Stomach (tissue), 9 donors: ENCODE results near the gene THEMIS. TPM values are rescaled to one million over a fixed set of nuclear protein-coding genes. Genes with fewer than 3 reads are reported as not detected.
"Not testable (repeated sequence)": the region's sequence is repeated elsewhere in the genome, so short reads cannot be mapped to it uniquely, and the experiment has no call there.

Source experiments
- DNase-seq, 2 donors: peaks; one replicate each; pipeline versions ENCODE4 v3.0.0 to v3.0.0-alpha.2; 2013 to 2019
- H3K27ac ChIP-seq, 5 donors: fragments of 200-600 bp in 4 of 5; sonication (generic) in 4 of 5; one replicate each; pipeline ENCODE4 v1.5.1; 2013 to 2019; ENCODE audit warnings: mild to moderate bottlenecking in 1 of 5, moderate library complexity in 1 of 5
- H3K27me3 ChIP-seq, 3 donors: fragments of 200-600 bp; sonication (generic); one replicate each; pipeline ENCODE4 v1.5.1; 2017 to 2019; ENCODE audit warnings: mixed run types in 1 of 3
- H3K36me3 ChIP-seq, 4 donors: fragments of 200-600 bp; sonication (generic); 1 replicate in 3 of 4; 2 replicates in 1 of 4; pipeline ENCODE4 v1.5.1; 2016 to 2019
- H3K4me1 ChIP-seq, 4 donors: fragments of 200-600 bp; sonication (generic); one replicate each; pipeline ENCODE4 v1.5.1; 2016 to 2019
- H3K4me3 ChIP-seq, 4 donors: fragments of 200-600 bp; sonication (generic) in 3 of 4; one replicate each; pipeline ENCODE4 v1.5.1; 2016 to 2019; ENCODE audit warnings: mild to moderate bottlenecking in 1 of 4
- H3K9me3 ChIP-seq, 4 donors: fragments of 200-600 bp; sonication (generic); one replicate each; pipeline ENCODE4 v1.5.1; 2016 to 2019
- EP300 ChIP-seq: sonication (generic); formaldehyde crosslinking; IDR thresholded peaks from one replicate; pipeline ENCODE4 v1.6.1; 2017; ENCODE audit warnings: antibody characterized with exemption
- POLR2A ChIP-seq, 4 donors: fragments of 450-650 bp; IDR thresholded peaks; one replicate each; pipeline ENCODE4 v1.6.1; 2016; ENCODE audit warnings: antibody characterized with exemption in 4 of 4, control low read depth in 2 of 4, mild to moderate bottlenecking in 1 of 4, moderate library complexity in 1 of 4
- POLR2AphosphoS5 ChIP-seq, 3 donors: sonication (generic); formaldehyde crosslinking; IDR thresholded peaks; one replicate each; pipeline ENCODE4 v1.6.1; 2016; ENCODE audit warnings: antibody characterized with exemption in 3 of 3
- WGBS, 5 donors: extraction: QIAGEN DNeasy Blood & Tissue Kit in 3 of 5; methylation state at CpG; one replicate each; pipeline versions ENCODE4 v1.1.5 to v1.1.7; 2013 to 2018; 5-methylcytosine and 5-hydroxymethylcytosine counted together
- intact Hi-C: fragments of 100-400 bp; cut with DNase I; formaldehyde crosslinking; loops from one replicate; pipeline ENCODE4 v1.15.1; 2023; ENCODE audit warnings: low total_unique reads
- polyA plus RNA-seq, 3 donors: library from polyadenylated mRNA; stranded (reverse); fragments of 200-250 nt; gene quantifications; one replicate each; pipeline ENCODE4 v1.2.3, GENCODE V29; 2013
- total RNA-seq, 5 donors: library from RNA; depleted of rRNA; stranded (reverse); fragments of >200 nt; gene quantifications; one replicate each; pipeline versions ENCODE4 v1.1.0 to v1.2.3, GENCODE V29; 2014 to 2016
- TF ChIP-seq, protein P1 (sequence below), 7 experiments: fragments of 450-650 bp in 4 of 7; fragments of 200-600 bp in 3 of 7; sonication (generic) in 3 of 7; IDR thresholded peaks; one replicate each; pipeline ENCODE4 v1.5.1; 2016 to 2019; ENCODE audit warnings: antibody characterized with exemption in 7 of 7, control low read depth in 2 of 7, mild to moderate bottlenecking in 1 of 7
- donor health status: healthy with polysubstance abuse.
- donor health status: Bipolar disorder and iron deficiency.
- donor health status: healthy.

Gene THEMIS
- total and polyA plus RNA-seq, 8 donors, result 0.08 to 18.3 (median 0.89) TPM; not detected in 1

DNA sequence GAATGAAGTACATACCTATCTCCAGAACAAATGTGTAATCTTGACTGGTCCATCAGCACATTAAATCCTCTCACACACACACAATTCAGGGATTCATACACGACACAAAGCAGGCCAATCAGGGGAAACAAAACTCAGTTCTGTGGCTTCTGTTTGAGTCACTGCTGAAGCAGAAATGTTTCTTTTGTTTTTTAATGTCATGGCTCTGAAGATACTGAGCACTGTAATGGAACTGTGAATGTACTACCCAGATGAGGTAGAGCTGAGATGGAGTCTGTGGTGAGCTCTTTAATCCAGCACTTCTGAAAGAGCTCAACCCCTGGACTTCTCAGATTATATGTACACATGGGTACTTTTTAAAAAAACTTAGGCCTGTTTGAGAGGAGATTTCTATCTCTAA is 116.4 kb downstream of the THEMIS start:
- 61 to 80% (median 74%) methylated on average over 1 of the region's 1 CpG for WGBS, 5 donors
- Histone ChIP-seq H3K4me1 (no peaks in the 10 kb centered on the region), H3K4me3 (no peak overlapping the region), H3K9me3 (no peaks in the 10 kb centered on the region), H3K36me3 (no peaks in the 10 kb centered on the region), H3K27ac (no peak overlapping the region), H3K27me3 (no peaks in the 10 kb centered on the region)
- TF ChIP-seq POLR2A (IDR thresholded peaks at IDR 0.05) (no peak), EP300 (no peak), POLR2AphosphoS5 (IDR thresholded peaks at IDR 0.05) (no peak)
- TF ChIP-seq, protein P1, sequence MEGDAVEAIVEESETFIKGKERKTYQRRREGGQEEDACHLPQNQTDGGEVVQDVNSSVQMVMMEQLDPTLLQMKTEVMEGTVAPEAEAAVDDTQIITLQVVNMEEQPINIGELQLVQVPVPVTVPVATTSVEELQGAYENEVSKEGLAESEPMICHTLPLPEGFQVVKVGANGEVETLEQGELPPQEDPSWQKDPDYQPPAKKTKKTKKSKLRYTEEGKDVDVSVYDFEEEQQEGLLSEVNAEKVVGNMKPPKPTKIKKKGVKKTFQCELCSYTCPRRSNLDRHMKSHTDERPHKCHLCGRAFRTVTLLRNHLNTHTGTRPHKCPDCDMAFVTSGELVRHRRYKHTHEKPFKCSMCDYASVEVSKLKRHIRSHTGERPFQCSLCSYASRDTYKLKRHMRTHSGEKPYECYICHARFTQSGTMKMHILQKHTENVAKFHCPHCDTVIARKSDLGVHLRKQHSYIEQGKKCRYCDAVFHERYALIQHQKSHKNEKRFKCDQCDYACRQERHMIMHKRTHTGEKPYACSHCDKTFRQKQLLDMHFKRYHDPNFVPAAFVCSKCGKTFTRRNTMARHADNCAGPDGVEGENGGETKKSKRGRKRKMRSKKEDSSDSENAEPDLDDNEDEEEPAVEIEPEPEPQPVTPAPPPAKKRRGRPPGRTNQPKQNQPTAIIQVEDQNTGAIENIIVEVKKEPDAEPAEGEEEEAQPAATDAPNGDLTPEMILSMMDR (IDR thresholded peaks at IDR 0.05), result no peak
- DNase-seq, result no peak
- intact Hi-C loops, result no loop called here

DNA sequence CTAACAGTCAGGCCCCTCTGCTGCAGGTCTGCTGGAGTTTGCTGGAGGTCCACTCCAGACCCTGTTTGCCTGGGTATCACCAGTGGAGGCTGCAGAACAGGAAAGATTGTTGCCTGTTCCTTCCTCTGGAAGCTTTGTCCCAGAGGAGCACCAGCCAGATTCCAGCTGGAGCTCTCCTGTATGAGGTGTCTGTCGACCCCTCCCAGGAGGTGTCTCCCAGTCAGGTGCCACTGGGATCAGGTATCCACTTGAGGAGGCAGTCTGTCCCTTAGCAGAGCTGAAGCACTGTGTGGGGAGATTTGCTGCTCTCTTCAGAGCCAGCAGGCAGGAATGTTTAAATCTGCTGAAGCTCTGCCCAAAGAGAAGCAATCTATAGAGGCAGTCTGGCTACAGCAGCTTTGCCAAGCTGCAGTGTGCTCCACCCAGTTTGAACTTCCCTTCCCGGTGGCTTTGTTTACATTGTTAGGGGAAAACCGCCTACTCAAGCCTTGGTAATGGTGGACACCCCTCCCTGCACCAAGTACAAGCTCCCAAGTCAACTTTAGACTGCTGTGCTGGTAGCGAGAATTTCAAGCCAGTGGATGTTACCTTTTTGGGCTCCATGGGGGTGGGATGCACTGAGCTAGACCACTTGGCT is 119.1 kb downstream of the THEMIS start:
- DNase-seq, H3K27ac ChIP-seq, H3K27me3 ChIP-seq, H3K4me3 ChIP-seq, H3K36me3 ChIP-seq, H3K9me3 ChIP-seq, intact Hi-C loops, H3K4me1 ChIP-seq: not testable (repeated sequence)
- WGBS, 5 donors, result 42 to 63% (median 49%) methylated on average over 4 of the region's 4 CpGs

DNA sequence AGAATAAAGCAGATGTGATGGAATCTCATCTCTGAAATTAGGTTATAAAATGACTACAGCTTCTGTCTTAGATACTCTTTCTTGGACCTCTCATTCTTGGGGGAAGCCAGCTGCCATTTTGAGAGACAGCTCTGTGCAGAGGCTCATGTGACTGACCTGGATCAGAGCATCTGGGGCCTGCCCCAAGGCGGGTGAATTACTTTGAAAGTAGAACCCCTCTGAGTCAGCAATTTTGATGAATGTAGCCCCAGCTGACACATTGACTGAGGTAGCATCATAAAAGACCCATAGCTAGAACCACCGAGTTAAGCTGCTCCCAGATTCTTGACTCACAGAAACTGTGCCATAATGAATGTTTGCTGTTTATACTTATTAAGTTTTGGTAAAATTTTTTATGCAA is 124.5 kb downstream of the THEMIS start:
- H3K4me1 ChIP-seq, result no peaks in the 10 kb centered on the region
- no peak overlapping the region for H3K4me3 ChIP-seq
- 80 to 91% (median 86%) methylated on average over 2 of the region's 2 CpGs for WGBS, 5 donors
- no peaks in the 10 kb centered on the region for H3K27me3 ChIP-seq
- DNase-seq, result no peak
- TF ChIP-seq, protein P1 (IDR thresholded peaks at IDR 0.05), result no peak
- no peaks in the 10 kb centered on the region for H3K36me3 ChIP-seq
- no peaks in the 10 kb centered on the region for H3K9me3 ChIP-seq
- intact Hi-C loops, result no loop called here
- H3K27ac ChIP-seq, result no peak overlapping the region

- no peak overlapping the region for H3K4me3 ChIP-seq
- H3K4me1 ChIP-seq, result no peaks in the 10 kb centered on the region
- DNase-seq, result no peak
- H3K27me3 ChIP-seq, result no peaks in the 10 kb centered on the region
- 49 to 63% (median 55%) methylated on average over 1 of the region's 1 CpG for WGBS, 5 donors
- H3K9me3 ChIP-seq, result no peaks in the 10 kb centered on the region
- TF ChIP-seq EP300 (no peak), POLR2A (IDR thresholded peaks at IDR 0.05) (no peak), POLR2AphosphoS5 (IDR thresholded peaks at IDR 0.05) (no peak)
- TF ChIP-seq, protein P1 (IDR thresholded peaks at IDR 0.05), result no peak
- no peak overlapping the region for H3K27ac ChIP-seq
- intact Hi-C loops, result no loop called here
- H3K36me3 ChIP-seq, result no peaks in the 10 kb centered on the region
Observed at GRCh38 chr6:127775371-127775770, 125.5 kb downstream of the THEMIS start.

DNA sequence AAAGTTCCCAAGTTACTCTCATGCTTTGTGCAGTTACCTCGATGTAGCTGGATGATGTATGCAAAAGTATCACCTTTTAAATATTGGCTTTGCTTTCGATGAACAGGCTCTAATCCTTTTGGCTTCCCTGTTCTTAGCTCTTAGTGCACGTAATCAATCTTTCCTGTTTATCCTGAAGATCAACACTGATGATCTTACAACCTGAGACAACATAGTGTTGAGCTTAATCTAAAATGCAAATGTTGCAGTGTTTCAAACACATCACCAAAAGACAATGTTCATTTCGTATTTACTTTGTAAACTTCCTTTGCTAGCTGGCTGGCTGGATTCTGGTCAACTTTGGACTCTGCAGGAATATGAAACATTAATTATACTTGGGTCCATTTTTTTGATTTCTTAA is 132.1 kb downstream of the THEMIS start:
- Histone ChIP-seq H3K27ac (no peak overlapping the region), H3K36me3 (no peaks in the 10 kb centered on the region), H3K9me3 (no peaks in the 10 kb centered on the region), H3K27me3 (no peaks in the 10 kb centered on the region), H3K4me1 (peaks cover 0 to 7% (median 0%) of the 10 kb centered on the region in 4 donors), H3K4me3 (no peak overlapping the region)
- DNase-seq, result no peak
- TF ChIP-seq POLR2A (IDR thresholded peaks at IDR 0.05), result no peak
- TF ChIP-seq EP300, result no peak
- TF ChIP-seq, protein P1 (IDR thresholded peaks at IDR 0.05), result no peak
- TF ChIP-seq POLR2AphosphoS5 (IDR thresholded peaks at IDR 0.05), result no peak
- WGBS, 5 donors, result 16 to 37% (median 21%) methylated on average over 4 of the region's 4 CpGs
- intact Hi-C loops, result no loop called here
